Spleen (tissue), 11 donors: ENCODE measurements around the gene DGKH. TPM values are rescaled to one million over a fixed set of nuclear protein-coding genes. Genes with fewer than 3 reads are reported as not detected.

Experiments
- DNase-seq: peaks from one replicate; pipeline ENCODE4 v3.0.0-alpha.2; 2020
- H3K27ac ChIP-seq, 8 donors: fragments of 200-600 bp; sonication (generic) in 7 of 8; 1 replicate in 4 of 8; 2 replicates in 4 of 8; pipeline versions ENCODE4 v1.5.0 to v1.8.0; 2016 to 2021; ENCODE audit warnings: inconsistent platforms in 4 of 8, mild to moderate bottlenecking in 4 of 8, moderate library complexity in 1 of 8
- H3K27me3 ChIP-seq, 7 donors: fragments of 200-600 bp; sonication (generic) in 6 of 7; replicated peaks in 1 of 7; 1 replicate in 4 of 7; 2 replicates in 3 of 7; pipeline versions ENCODE4 v1.5.0 to v1.8.0; 2016 to 2021; ENCODE audit warnings: inconsistent platforms in 3 of 7, mild to moderate bottlenecking in 1 of 7
- H3K36me3 ChIP-seq, 6 donors: fragments of 200-600 bp; sonication (generic) in 5 of 6; 1 replicate in 4 of 6; 2 replicates in 2 of 6; pipeline versions ENCODE4 v1.5.0 to v1.8.0; 2016 to 2021; ENCODE audit warnings: inconsistent platforms in 2 of 6
- H3K4me1 ChIP-seq, 6 donors: fragments of 200-600 bp; sonication (generic) in 5 of 6; 1 replicate in 3 of 6; 2 replicates in 3 of 6; pipeline versions ENCODE4 v1.5.0 to v1.8.0; 2016 to 2021; ENCODE audit warnings: inconsistent platforms in 3 of 6
- H3K4me3 ChIP-seq, 8 donors: fragments of 200-600 bp; sonication (generic) in 7 of 8; 1 replicate in 4 of 8; 2 replicates in 4 of 8; pipeline versions ENCODE4 v1.5.0 to v1.8.0; 2016 to 2021; ENCODE audit warnings: inconsistent platforms in 4 of 8, mild to moderate bottlenecking in 4 of 8, moderate library complexity in 2 of 8
- H3K9me3 ChIP-seq, 8 donors: fragments of 200-600 bp; sonication (generic) in 7 of 8; 1 replicate in 4 of 8; 2 replicates in 4 of 8; pipeline versions ENCODE4 v1.5.0 to v1.8.0; 2016 to 2021; ENCODE audit warnings: inconsistent platforms in 4 of 8
- POLR2A ChIP-seq, 3 donors: fragments of 450-650 bp; IDR thresholded peaks; one replicate each; pipeline ENCODE4 v1.5.1; 2017; ENCODE audit warnings: antibody characterized with exemption in 3 of 3, mild to moderate bottlenecking in 1 of 3
- POLR2AphosphoS5 ChIP-seq, 3 donors: sonication (generic); formaldehyde crosslinking; IDR thresholded peaks; one replicate each; pipeline ENCODE4 v1.5.1; 2017; ENCODE audit warnings: antibody characterized with exemption in 3 of 3
- WGBS, 5 donors: extraction: QIAGEN DNeasy Blood & Tissue Kit in 3 of 5; methylation state at CpG; one replicate each; pipeline versions ENCODE4 v1.1.5 to v1.1.7; 2013 to 2018; 5-methylcytosine and 5-hydroxymethylcytosine counted together
- intact Hi-C: fragments of 100-400 bp; cut with DNase I; formaldehyde crosslinking; loops from one replicate; pipeline ENCODE4 v1.15.0; 2023; ENCODE audit warnings: low total_unique reads
- polyA plus RNA-seq, 3 donors: library from polyadenylated mRNA; stranded (reverse); fragments of 200-250 nt; gene quantifications; one replicate each; pipeline ENCODE4 v1.2.1, GENCODE V29; 2013
- total RNA-seq, 7 donors: library from RNA; depleted of rRNA in 3 of 7; stranded (reverse); fragments of >200 nt in 3 of 7; fragmentation: NEBNext Ultra II Directional in 4 of 7; extraction: Animal tissue kit (Norgen Biotek cat#: 25700) in 4 of 7; gene quantifications; one replicate each; pipeline versions ENCODE4 v1.1.0 to v1.2.1, GENCODE V29; 2016 to 2021
- TF ChIP-seq, protein P1 (sequence below), 11 experiments: fragments of 200-600 bp in 7 of 11; fragments of 450-650 bp in 4 of 11; sonication (generic) in 4 of 11; IDR thresholded peaks in 8 of 11; conservative IDR thresholded peaks in 3 of 11; 1 replicate in 7 of 11; 2 replicates in 4 of 11; pipeline versions ENCODE4 v1.4.0 to v1.8.0; 2016 to 2021; ENCODE audit warnings: antibody characterized with exemption in 11 of 11, inconsistent platforms in 4 of 11, mild to moderate bottlenecking in 1 of 11
- donor health status: healthy with polysubstance abuse.
- donor health status: DM: no; HTN: no; CAD: no; lungs with moderate emphysema.
- donor health status: DM: no; HTN: no; CAD: no.
- donor health status: Bipolar disorder and iron deficiency.
- donor health status: healthy.
- donor health status: DM: no; HTN: no; CAD: no.
- donor health status: DM: yes; HTN: yes; CAD: no.

Gene DGKH
- total and polyA plus RNA-seq, 10 donors: 0.52 to 15.3 (median 10.8) TPM

DNA sequence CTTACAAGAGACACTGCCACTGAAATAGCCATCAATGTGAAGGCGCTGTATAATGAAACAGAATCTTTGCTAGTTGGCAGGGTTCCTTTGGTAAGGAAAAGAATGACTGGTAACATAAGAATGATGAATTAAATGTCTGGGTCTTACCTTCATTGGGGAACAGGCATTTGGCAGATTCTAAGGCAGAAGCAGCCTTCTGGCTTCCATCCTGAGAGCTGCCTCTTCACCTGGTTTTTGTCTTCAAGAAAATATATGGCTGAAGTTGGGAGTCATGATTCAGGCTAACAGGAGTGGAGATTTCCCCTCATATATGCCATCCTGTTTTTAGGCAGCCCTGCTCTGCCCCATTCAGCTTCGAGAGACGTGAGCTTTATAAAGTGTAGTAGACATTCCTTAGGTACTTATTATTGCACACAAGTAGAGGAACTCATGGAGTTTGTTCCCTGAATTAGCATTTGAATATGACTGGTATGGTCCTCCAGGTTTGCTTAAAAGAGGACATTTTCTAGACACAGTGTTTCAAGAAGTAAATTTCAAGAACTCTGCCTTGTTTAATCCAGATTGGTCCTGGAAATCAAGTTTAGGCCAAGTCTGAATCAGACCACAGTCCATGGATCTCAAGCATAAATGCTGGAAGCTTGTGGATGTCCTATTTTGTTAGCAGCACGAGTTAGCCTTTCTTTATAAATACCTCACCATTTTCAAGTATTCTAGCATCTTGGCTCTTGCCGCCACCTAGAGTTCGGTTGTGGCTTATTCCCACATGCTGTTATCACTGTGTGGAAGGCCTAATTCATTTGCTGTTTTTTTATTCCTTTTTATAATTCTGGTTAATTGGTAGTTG, 167.4 kb downstream of the DGKH start:
- no peak overlapping the region for H3K27ac ChIP-seq
- H3K27me3 ChIP-seq: no peaks in the 10 kb centered on the region
- no peaks in the 10 kb centered on the region for H3K9me3 ChIP-seq
- peaks cover 0 to 63% (median 7%) of the 10 kb centered on the region in 6 donors for H3K36me3 ChIP-seq
- intact Hi-C loops: loop anchor here (2.0 kb wide), 1 partner anchor 31 kb away; no protein-coding TSS in a partner anchor
- 69 to 76% (median 72%) methylated on average over 6 of the region's 6 CpGs for WGBS, 5 donors
- H3K4me3 ChIP-seq: no peak overlapping the region
- no peak for DNase-seq
- TF ChIP-seq POLR2A (IDR thresholded peaks at IDR 0.05) (no peak), POLR2AphosphoS5 (IDR thresholded peaks at IDR 0.05) (no peak)
- TF ChIP-seq, protein P1, sequence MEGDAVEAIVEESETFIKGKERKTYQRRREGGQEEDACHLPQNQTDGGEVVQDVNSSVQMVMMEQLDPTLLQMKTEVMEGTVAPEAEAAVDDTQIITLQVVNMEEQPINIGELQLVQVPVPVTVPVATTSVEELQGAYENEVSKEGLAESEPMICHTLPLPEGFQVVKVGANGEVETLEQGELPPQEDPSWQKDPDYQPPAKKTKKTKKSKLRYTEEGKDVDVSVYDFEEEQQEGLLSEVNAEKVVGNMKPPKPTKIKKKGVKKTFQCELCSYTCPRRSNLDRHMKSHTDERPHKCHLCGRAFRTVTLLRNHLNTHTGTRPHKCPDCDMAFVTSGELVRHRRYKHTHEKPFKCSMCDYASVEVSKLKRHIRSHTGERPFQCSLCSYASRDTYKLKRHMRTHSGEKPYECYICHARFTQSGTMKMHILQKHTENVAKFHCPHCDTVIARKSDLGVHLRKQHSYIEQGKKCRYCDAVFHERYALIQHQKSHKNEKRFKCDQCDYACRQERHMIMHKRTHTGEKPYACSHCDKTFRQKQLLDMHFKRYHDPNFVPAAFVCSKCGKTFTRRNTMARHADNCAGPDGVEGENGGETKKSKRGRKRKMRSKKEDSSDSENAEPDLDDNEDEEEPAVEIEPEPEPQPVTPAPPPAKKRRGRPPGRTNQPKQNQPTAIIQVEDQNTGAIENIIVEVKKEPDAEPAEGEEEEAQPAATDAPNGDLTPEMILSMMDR (IDR thresholded peaks at IDR 0.05 in 8 of 11, conservative IDR thresholded peaks at IDR 0.05 in 3 of 11): peak in 3 of 11 experiments; percentile 17 to 27 (median 21)
- no peaks in the 10 kb centered on the region for H3K4me1 ChIP-seq

DNA sequence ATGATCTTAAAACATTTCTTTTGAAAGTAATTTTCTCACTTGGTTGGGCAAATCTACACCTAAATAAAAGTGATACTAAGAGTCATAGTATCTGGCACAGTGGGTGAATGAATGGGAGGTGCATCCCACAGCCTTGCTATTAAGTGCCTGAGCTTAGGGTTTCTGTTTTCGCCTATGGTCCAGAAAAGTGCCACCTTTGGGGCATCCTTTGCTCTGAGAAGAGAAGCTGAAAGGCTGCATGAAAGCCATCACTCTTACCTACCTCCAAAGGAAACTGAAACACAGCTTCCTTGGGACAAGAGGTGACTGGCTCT, 167.9 kb downstream of the DGKH start:
- no peaks in the 10 kb centered on the region for H3K4me1 ChIP-seq
- no peak overlapping the region for H3K4me3 ChIP-seq
- intact Hi-C loops: no loop called here
- 91 to 97% (median 95%) methylated on average over 1 of the region's 1 CpG for WGBS, 5 donors
- no peaks in the 10 kb centered on the region for H3K27me3 ChIP-seq
- H3K36me3 ChIP-seq: peaks cover 0 to 63% (median 6%) of the 10 kb centered on the region in 6 donors
- H3K9me3 ChIP-seq: no peaks in the 10 kb centered on the region
- no peak overlapping the region for H3K27ac ChIP-seq
- DNase-seq: no peak
- TF ChIP-seq, protein P1 (IDR thresholded peaks at IDR 0.05 in 8 of 11, conservative IDR thresholded peaks at IDR 0.05 in 3 of 11): peak in 1 of 11 experiments; percentile 0
- no peak for TF ChIP-seq POLR2A (IDR thresholded peaks at IDR 0.05)

- H3K9me3 ChIP-seq: no peaks in the 10 kb centered on the region
- WGBS, 5 donors: 94 to 100% (median 97%) methylated on average over 3 of the region's 3 CpGs
- no peak for TF ChIP-seq POLR2A (IDR thresholded peaks at IDR 0.05)
- no peak for TF ChIP-seq POLR2AphosphoS5 (IDR thresholded peaks at IDR 0.05)
- TF ChIP-seq, protein P1 (IDR thresholded peaks at IDR 0.05 in 8 of 11, conservative IDR thresholded peaks at IDR 0.05 in 3 of 11): no peak
- H3K4me3 ChIP-seq: no peak overlapping the region
- intact Hi-C loops: no loop called here
- H3K4me1 ChIP-seq: no peaks in the 10 kb centered on the region
- no peaks in the 10 kb centered on the region for H3K27me3 ChIP-seq
- H3K36me3 ChIP-seq: peaks cover 0 to 59% (median 4%) of the 10 kb centered on the region in 6 donors
- no peak overlapping the region for H3K27ac ChIP-seq
- DNase-seq: no peak
Measured at GRCh38 chr13:42218576-42218975, 170.1 kb downstream of the DGKH start.

DNA sequence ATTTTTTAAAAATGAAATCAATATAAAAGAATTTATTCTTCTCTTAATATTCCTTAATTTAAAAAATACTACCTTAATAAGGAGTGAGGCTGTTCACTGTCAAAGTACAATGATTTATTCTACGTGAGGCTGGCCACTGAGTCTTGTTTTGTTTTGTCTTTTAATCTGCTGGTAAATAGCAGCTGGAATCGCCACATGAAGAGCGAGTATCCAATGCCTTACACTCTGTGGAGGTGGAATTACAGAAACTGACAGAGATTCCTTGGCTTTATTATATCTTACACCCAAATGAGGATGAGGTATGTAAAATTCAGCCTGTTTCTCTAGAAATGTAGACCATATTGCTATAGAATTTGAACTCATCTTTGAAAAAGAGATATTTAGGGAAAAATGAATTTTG, 170.6 kb downstream of the DGKH start:
- H3K36me3 ChIP-seq: peaks cover 0 to 56% (median 4%) of the 10 kb centered on the region in 6 donors
- WGBS, 5 donors: 94 to 98% (median 96%) methylated on average over 3 of the region's 3 CpGs
- intact Hi-C loops: no loop called here

More for the DNA sequence above, 170.6 kb downstream of the DGKH start:
- Histone ChIP-seq H3K9me3 (no peaks in the 10 kb centered on the region), H3K4me3 (no peak overlapping the region), H3K27ac (no peak overlapping the region), H3K27me3 (no peaks in the 10 kb centered on the region), H3K4me1 (no peaks in the 10 kb centered on the region)
- no peak for DNase-seq
- TF ChIP-seq POLR2AphosphoS5 (IDR thresholded peaks at IDR 0.05) (no peak), POLR2A (IDR thresholded peaks at IDR 0.05) (no peak)
- TF ChIP-seq, protein P1 (IDR thresholded peaks at IDR 0.05 in 8 of 11, conservative IDR thresholded peaks at IDR 0.05 in 3 of 11): no peak
